Fibroblast of gingiva (primary cell): ENCODE results near the gene MED12L.
A peak's percentile ranks its signal among the peaks of the same experiment; 100 is the strongest.

Experiments used
- DNase-seq: peaks from one replicate; pipeline ENCODE4 v3.0.0-alpha.2; 2011; ENCODE audit warnings: low read depth

MED12L gene

DNA sequence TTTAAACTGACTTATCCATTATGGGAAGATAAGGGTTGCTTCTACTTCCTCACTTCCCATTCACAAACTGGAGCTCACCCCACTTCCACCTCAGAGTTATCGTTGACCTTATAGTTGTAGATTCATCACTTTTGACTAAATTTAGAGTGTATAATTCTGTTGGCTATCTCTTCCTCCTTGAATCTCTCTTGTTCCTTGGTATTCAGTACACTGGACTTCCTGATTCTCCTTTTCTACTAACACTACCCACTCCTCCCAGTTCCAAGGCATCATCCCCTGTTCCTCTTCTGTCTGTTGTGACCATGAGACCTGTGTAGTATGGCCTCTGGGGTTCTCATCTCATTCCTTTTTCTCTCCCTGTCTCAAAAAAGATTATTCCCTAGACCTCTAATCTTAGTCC is 237.0 kb downstream of the MED12L start:
- DNase-seq, result no peak

DNA sequence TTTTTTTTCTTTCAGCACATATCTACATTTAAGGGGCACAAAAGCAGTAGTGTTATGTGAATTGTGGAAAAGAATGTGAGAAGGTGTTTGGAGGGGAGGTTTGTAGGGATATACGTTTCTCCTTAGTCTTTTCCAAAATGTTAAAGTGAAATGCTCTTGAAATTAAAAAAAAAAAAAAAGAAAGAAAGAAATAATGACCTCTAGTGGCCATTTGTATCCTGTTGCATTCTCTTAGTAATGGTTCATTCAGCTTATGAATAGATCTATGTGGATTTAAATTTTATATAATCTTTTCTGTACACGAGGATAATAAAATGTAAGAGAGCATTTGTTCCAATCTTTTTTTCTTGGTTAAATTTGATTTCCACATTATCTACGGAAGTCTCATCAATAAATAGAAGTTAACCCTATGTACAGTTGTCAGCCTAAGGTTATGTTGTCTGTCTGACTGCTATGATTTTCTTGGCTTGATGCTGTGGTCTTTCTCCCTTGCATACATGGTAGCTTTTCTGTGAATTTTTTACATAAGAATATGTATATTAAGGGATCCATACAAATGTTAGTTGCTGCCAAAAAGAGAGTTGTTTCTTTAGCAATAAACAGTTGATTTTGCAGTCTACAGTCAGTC is 242.2 kb downstream of the MED12L start:
- peak; percentile 24 for DNase-seq

- peak; percentile 66 for DNase-seq
Measured at GRCh38 chr3:151328298-151328995, 243.0 kb downstream of the MED12L start.

DNA sequence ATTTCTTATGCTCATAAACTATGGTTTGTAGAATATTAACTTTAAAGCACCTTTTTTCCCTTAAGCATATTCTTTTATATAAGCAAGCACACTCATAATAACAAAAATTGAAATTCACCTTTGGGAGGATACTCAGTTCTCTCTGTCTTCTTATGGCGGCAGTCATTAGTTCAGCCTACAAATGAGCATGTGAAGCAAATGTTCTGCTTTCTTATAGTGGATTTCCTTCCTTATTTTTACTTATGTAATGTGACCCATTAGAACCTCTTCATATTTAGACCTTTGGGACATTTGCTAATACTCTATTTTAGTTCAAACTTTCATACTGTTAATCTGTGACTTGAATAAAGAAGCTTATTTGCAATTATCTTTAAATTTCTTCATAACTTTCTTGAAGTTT is 243.9 kb downstream of the MED12L start, which contains the start of gene P2RY13:
Gene P2RY13 (minus strand): TSS at position 187 of the 400 bp plus-strand sequence. CDS start 21 bp downstream, at position 166.
- DNase-seq, result no peak

DNA sequence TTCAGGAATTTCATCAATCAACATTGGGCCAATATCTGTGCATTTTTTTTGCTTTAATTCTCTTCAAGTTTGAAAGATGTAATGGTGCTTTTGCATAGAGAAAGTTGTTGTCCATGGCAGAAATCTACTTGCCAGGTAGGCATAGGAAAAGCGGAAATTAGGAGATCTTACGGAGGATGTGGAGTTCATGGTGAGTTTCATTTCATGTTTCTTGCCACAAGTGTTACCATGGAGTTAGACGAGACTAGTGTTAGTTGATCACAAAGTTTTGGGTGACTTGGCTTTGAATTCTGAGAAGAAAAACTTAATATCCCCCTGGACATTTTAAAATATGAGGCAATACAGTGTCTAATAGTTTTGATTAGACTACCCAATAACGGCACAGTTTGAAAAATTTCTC is 244.9 kb downstream of the MED12L start:
- no peak for DNase-seq

DNA sequence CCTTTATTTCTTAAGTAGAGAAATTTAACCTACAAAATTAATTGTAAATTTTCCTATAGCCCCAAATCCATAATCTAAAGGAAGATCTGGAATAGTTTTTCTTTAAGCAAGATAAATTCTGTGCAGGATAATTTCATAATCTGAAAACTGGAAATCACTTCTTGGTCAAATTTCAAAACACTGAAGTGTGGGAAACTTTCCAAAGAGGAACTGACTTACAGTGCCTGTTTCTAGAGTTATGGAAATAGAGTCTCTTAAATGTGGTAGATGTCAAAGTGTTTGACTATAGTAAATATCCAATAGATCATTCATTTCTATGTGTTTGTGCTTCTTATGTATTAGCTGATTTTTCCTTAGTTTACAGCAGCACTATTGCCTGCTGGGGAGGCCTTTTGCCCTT is 245.4 kb downstream of the MED12L start:
- peak; percentile 50 for DNase-seq

DNA sequence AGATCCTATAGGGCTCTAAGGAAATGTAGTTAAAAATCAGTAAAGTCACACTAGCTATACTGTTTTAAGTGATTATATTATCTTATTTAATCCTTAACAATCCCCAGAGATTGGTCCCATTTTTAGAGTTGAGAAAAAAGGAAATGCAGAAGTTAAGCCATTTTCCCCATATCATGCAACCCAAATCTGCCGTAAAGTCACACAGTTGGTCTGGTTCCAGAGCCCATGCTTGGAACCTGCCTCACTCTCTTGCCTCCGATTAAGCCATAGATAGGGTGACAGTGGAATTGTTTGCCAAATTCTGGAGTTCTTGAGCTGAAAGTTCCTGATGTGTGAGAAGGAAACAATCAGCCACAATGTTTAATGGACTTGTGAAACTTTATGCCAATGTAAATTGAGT is 246.2 kb downstream of the MED12L start:
- no peak for DNase-seq

DNA sequence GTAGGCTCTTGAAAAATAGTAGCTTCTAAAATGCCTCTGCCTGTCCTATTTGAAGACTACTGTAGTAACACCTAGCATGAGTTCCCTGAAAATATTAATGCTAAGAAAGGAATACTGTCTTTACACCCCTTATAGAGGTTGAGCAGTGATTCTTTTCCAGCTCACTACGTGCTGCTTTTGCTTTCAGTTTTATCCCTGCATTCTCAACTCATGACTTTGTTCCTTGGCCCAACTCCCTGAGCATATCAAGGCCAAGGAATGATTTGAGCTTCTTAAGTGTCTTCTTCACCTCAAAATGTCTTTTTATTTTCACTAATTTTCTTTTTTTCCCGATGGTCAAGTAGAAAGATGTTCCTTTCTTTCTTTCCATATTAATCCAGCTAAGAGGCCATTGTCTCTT is 260.4 kb downstream of the MED12L start:
- DNase-seq, result peak; percentile 57

DNA sequence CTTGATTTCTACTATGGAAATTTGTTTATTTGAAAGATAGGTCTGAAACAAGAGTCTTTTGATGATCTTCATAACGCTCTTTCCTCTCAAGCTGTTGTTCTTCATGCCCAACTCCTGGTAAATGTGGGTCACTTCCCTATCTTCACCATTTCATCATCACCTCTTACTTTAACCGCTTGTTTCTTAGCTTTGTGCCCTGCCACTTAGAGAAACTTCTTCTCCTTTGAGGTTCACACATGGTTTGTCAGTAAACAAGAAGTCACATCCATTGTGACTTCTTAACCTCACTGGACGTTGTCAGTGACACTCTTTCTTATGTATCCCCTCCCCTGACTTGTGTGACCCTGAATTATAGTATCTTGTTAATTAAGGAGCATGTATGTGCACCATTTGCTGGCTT is 260.8 kb downstream of the MED12L start:
- no peak for DNase-seq

GRCh38 chr3:151347432-151347831 is 262.0 kb downstream of the MED12L start:
- DNase-seq, result no peak

DNA sequence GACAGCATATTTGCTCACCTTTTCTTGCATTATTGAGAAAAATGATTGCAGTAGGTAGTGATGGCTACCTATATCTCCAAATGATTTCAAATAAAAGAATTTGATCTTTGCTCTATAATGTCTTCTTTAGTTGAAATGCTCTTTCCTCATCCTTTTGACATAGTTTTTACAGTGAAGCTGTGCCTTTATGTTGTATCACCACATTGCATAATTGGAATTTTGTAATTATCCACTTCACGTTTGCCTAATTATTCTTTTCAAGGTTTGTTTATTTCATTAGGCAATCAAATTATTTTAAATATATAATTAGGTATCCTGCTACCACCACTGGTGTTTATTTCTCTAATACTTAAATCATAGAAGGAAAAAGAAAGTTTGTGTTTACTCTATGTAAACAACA is 265.2 kb downstream of the MED12L start:
- no peak for DNase-seq

- no peak for DNase-seq
Measured at GRCh38 chr3:151351219-151351618, 265.8 kb downstream of the MED12L start.

- DNase-seq, result no peak
Measured at GRCh38 chr3:151351648-151352047, 266.2 kb downstream of the MED12L start.

DNA sequence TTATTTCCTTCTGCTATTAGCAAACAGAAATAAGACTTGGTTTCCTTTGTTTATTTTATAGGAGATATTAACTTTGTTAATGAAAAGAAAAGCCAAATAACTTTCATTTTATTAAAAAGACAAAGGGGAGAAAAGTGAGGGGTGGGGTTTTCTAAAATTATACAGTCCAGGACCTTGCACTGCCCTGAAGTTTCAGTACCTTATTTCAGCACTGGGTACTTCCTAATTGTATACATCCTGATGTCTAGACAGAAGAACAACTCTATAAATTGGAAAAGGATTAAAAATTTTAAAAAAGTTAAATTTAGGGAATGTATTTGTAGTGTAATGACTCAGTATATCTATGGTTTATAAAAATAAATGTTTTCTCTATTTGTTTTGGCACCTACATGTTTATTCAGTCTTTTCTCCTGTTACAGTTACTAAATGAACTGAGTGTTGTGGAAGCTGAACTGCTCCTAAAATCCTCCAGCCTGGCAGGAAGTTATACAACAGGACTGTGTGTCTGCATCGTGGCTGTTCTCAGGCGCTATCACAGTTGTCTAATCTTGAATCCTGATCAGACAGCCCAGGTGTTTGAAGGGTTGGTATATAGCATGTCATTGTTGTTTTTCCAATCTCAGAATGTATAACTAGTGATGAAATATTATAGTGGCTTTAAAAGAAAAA is 271.5 kb downstream of the MED12L start:
- DNase-seq, result peak; percentile 30

- no peak for DNase-seq
Measured at GRCh38 chr3:151357463-151357850, 272.0 kb downstream of the MED12L start.

GRCh38 chr3:151362751-151363174 is 277.3 kb downstream of the MED12L start:
- DNase-seq, result peak; percentile 49

DNA sequence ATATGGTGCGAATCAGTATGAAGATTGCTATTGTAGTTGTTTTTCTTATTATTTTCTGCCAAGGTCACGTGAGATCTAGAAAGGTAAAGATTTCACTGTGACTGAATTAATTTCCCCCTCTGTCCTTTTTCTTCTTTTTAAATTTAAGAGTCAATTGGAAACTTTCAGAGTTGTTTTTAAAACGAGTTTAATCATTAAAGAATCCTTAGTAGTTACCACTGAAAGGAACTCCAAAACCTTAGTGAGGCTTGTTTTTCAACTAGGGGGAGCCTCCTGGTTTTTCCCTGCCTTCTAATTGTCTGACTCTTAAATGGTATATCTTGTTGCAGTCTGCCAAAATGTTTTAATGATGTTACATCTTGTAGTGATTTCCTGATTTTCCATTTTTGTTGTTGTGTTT is 281.5 kb downstream of the MED12L start:
- no peak for DNase-seq

- no peak for DNase-seq
Measured at GRCh38 chr3:151367448-151367847, 282.0 kb downstream of the MED12L start.

DNA sequence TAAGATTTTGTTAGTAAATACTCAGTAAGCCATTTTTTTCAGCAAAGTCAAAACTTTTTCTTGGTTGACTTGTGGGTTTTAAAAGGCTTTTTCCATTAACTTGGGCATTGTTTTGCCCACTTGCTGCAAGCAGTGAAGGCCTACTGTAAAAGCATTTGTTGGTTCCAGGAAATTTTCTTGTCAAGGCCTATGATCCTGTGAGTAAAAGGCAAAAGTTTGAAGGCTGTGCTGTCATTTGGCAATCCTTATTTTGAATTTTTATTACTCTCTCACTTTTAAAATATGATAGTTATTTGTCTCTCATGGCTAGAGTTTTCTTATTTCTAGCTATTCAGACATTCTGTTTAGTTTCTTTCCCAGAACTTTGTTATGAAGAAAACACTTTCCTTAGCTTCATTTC is 286.1 kb downstream of the MED12L start:
- peak; percentile 11 for DNase-seq

DNA sequence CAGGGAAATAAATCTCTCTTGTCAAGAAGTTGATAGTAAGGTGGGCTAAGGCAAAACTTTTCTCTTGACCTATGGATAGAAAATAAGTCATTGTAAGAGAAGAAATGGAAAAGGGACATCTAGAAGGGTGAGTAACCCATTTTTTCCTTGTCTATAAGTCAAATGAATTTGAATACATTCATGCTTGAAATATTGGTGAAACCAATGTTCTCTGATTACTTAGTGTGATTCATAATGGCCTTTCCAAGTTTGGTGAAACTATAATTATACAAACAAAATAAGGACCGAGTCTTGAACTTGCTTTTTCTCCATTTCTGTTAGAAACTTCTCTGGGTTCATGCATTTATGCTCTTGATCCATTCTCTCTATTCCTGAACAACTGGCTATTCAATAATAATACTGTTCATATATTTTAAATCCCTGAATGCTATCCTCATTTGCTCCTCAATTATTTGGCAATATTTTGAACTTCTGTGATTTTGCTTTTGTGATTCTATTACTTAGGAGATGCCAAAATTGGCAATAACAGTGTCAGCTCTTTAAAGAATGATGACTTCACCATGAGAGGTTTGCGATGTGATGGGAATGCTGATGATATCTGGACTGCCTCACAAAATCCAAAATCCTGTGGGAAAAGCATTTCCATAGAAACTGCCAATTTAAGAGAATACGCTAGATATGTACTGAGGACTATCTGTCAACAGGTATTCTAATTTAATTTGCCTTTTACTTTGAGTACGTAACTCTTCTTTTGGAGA is 286.8 kb downstream of the MED12L start:
- no peak for DNase-seq

DNA sequence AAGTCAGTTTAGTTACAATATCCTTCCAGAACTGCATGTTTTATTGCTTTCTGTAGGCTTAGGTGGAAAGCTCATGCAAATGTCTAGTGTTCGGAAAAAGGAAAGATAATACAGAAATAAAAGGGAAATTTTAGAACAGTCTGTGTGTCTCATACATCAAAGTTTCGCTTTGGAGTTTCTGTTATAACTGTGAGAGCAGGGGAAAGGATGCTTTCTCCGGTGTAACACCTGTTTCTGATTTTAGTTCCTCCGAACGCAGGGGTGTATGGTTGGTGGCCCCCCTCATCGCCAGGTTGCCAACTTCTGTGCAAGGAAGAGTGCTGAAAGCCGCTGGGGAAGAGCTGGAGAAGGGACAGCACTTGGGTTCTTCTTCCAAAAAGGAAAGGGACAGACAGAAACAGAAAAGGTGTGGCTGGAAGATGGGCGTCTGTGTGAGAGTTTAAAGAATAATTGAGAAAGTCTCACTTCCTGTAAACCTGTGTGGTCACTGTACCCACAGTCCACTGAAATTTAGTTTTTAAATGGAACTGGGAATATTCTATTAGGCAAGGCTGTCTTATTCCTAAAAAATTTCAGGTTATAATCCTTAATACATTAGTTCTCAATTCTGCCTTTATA is 292.4 kb downstream of the MED12L start:
- no peak for DNase-seq

DNA sequence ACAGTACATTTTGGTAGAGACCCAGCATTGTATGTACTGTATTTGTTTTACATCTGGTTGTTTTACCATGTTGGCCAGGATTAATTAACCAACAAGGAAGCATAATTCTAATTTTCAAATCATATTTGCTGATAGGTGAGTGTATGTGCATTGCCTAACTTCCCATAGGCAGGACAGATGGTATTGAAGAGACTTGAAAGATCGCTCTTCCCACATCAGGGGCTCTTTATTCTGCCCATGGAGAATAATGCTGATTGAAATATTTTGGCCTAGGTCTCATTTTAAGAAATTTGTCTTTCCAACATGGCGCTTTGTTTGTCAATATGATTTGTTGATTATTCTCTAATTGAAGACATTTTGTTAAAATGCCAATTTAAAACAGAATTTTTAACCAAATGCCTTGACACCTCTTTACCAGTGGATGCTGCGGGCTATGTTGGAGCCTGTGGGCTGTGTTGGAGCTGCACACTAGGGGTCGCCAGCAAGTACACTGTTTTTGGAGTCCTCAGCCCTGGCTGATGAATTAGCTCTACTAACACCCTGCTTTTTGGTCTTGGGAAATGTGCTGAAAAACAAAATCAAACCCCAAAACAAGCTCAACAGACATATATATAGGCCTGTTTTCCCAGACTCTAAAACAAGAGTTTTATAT is 293.7 kb downstream of the MED12L start:
- DNase-seq, result no peak
